ENCODE results near the gene CYP3A5. TPM values are rescaled to one million over a fixed set of nuclear protein-coding genes. Genes with fewer than 3 reads are reported as not detected.

The CYP3A5 gene
- polyA plus RNA-seq, 1 donor, result 139 TPM

Other genes with a start within 250 kb of the CYP3A5 start
- gene PTCD1, start 241.2 kb downstream of the CYP3A5 start, polyA plus RNA-seq, result 5.9 TPM
- 29.6 TPM for gene CPSF4, start 241.1 kb downstream of the CYP3A5 start, polyA plus RNA-seq
- 386 TPM for gene ATP5MF, start 213.8 kb downstream of the CYP3A5 start, polyA plus RNA-seq
- 61.3 TPM for gene ZNF789, start 207.1 kb downstream of the CYP3A5 start, polyA plus RNA-seq
- gene ZNF394, start 179.7 kb downstream of the CYP3A5 start, polyA plus RNA-seq, result 22.9 TPM
- gene ZKSCAN5, start 175.3 kb downstream of the CYP3A5 start, polyA plus RNA-seq, result 8.6 TPM
- gene FAM200A, start 127.9 kb downstream of the CYP3A5 start, polyA plus RNA-seq, result 10.5 TPM
- 83.0 TPM for gene ZNF655, start 121.4 kb downstream of the CYP3A5 start, polyA plus RNA-seq
- gene TMEM225B, start 81.7 kb downstream of the CYP3A5 start, polyA plus RNA-seq, result 1.3 TPM
- gene ZSCAN25, start 63.0 kb downstream of the CYP3A5 start, polyA plus RNA-seq, result 14.3 TPM
- gene CYP3A7, start 55.2 kb upstream of the CYP3A5 start, polyA plus RNA-seq, result 1.8 TPM
- 14.3 TPM for gene CYP3A4, start 104.2 kb upstream of the CYP3A5 start, polyA plus RNA-seq
- gene CYP3A43, start 148.0 kb upstream of the CYP3A5 start, polyA plus RNA-seq, result 0.16 TPM
- gene OR2AE1, start 197.0 kb upstream of the CYP3A5 start, polyA plus RNA-seq, result 0.13 TPM
- 33.2 TPM for gene TRIM4, start 239.5 kb upstream of the CYP3A5 start, polyA plus RNA-seq
- 0.54 TPM for gene GJC3, start 249.6 kb upstream of the CYP3A5 start, polyA plus RNA-seq